Effector memory CD4-positive, alpha-beta T cell (primary cell): ENCODE results near the gene SAMD11.

Experiments used
- DNase-seq, 3 donors: peaks; one replicate each; pipeline ENCODE4 v3.0.0-alpha.2; 2020
- H3K27ac ChIP-seq: 2 replicates; pipeline ENCODE4 v1.7.0; 2013; ENCODE audit warnings: mild to moderate bottlenecking, low read length, moderate library complexity; ENCODE audit not compliant: insufficient read depth, poor library complexity, severe bottlenecking
- H3K27me3 ChIP-seq: replicated peaks from 2 replicates; pipeline ENCODE4 v1.7.0; 2013; ENCODE audit warnings: mild to moderate bottlenecking, low read length; ENCODE audit not compliant: insufficient read depth, control insufficient read depth, poor library complexity, severe bottlenecking
- H3K36me3 ChIP-seq: 2 replicates; pipeline ENCODE4 v1.7.0; 2013; ENCODE audit warnings: mild to moderate bottlenecking, low read length, moderate library complexity; ENCODE audit not compliant: control insufficient read depth, insufficient read depth
- H3K4me1 ChIP-seq: 2 replicates; pipeline ENCODE4 v1.7.0; 2013; ENCODE audit warnings: low read length, mild to moderate bottlenecking; ENCODE audit not compliant: control insufficient read depth, insufficient read depth, poor library complexity, severe bottlenecking
- H3K4me3 ChIP-seq: 2 replicates; pipeline ENCODE4 v1.7.0; 2013; ENCODE audit warnings: low read length, low read depth, mild to moderate bottlenecking; ENCODE audit not compliant: insufficient read depth, poor library complexity, severe bottlenecking
- H3K9me3 ChIP-seq: 2 replicates; pipeline ENCODE4 v1.7.0; 2013; ENCODE audit warnings: mild to moderate bottlenecking, low read length, moderate library complexity; ENCODE audit not compliant: control insufficient read depth

SAMD11 gene

DNA sequence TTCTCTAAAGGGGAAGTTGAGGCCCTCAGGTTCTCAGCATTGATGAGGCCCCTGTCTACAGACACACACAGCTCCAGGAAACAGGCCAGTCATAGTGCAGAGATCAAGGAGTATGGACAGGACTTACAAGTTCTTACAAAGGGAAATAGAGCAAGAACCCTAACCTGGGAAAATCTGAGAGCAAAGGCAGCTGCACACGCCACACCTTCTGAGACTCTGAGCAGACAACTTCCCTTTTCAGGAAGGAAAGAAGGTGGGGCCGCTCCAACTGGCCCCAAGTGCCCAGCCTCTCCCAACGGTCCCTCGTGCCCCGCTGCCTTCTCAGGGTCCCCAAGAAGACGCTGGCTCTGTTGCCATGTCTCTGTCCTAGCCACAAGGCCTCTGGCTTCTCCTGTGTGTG is 31.8 kb downstream of the SAMD11 start:
- H3K27me3 ChIP-seq: no peaks in the 10 kb centered on the region
- no peak for DNase-seq
- peaks cover 28% of the 10 kb centered on the region for H3K4me1 ChIP-seq
- no peak overlapping the region for H3K27ac ChIP-seq
- H3K4me3 ChIP-seq: no peak overlapping the region
- H3K9me3 ChIP-seq: no peaks in the 10 kb centered on the region
- peaks cover 65% of the 10 kb centered on the region for H3K36me3 ChIP-seq

DNA sequence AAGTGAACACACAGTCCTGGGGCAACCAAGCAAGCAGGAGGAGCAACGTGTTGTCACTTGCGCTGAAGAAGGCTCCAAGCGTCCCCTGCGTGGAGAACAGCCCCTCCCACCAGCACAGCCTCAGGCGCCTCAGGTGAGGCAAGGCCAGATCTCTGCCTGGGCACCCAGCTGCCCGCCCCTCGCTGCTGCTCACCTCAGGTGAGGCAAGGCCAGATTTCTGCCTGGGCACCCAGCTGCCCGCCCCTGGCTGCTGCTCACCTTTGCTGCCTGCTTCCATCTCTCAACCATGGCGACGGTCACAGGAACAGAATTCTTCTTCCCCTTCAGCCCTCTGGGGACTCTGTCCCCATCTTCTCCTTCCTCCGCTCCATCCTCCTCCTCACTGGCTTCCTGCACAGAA is 32.9 kb downstream of the SAMD11 start:
- Histone ChIP-seq H3K36me3 (peaks cover 54% of the 10 kb centered on the region), H3K4me1 (peaks cover 33% of the 10 kb centered on the region), H3K4me3 (no peak overlapping the region), H3K9me3 (no peaks in the 10 kb centered on the region), H3K27me3 (no peaks in the 10 kb centered on the region), H3K27ac (no peak overlapping the region)
- no peak for DNase-seq

DNA sequence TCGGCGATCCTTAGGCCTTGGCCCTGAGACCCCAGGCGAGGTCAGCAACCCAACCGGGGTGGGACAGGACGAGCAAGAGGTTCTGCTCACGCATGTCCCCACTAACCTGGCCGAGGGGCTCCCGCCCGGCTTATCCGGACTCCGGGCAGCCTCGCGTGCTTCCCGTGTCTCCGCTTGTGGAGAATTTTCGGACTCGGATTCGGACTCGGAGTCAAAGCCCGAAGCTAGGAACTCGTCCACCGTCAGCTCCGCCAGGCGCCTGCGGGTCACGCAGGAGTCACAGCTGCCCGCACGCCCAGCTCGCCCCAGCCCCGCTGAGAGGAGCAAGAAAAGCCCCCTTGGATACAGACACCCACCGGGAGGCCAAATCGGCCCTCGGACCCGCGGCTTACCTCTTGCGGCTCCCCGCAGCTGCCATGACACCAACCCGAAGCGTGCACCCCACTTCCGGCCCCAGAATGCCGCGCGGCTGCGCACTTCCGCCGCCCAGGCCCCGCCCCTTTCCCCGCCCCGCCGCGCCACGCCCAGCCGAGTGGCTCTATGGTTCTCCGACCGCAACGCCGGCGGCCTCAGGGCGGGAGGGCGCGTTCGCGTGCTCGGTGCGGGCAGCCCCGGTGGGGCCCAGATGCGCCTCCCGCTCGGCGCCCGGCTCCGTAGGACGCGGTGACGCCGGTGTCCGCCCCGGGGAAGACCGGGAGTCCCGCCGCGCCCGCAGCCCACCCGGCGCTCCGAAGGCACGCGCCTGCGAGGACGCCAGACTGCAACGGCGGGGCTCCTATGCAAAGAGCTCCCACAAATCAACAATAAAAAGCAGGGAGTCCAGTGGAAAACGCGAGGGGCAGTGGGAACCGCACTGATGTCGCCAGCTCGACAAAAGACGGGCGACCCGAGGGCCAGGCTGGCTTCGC is 35.4 kb downstream of the SAMD11 start, which contains the start of gene NOC2L:
NOC2L (minus strand) TSS at position 434 of the 908 bp plus-strand sequence; CDS start at position 418, 16 bp downstream.
- Histone ChIP-seq H3K36me3 (peaks cover 32% of the 10 kb centered on the region), H3K4me1 (peaks cover 33% of the 10 kb centered on the region)

DNA sequence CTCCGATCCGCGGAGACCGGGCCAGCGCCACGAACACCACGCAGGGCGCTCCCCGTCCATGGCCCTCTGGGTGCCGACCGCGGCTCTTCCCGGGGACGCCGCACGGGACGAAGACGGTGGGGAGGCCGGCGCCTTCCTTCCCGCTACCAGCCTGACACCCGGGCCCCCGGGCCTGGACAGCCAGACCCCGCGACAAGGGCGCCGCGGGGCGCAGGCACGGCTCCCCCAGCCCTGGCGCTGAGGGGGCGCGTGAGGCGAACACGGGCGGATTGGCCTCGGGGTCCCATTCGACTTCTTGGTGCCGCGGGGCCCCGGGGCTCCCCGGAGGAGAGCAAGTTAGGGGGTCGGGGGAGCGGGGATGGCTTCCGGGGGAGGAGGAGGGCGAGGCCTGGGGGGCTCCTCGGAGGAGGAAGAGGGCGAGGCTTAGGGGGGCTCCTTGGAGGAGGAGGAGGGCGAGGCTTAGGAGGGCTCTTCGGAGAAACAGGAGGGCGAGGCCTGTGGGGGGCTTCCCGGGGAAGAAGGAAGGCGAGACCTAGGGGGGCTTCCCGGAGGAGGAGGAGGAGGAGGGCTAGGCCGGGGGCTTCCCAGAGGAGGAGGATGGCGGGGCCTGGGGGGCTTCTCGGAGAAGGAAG is 36.1 kb downstream of the SAMD11 start:
- Histone ChIP-seq H3K36me3 (peaks cover 25% of the 10 kb centered on the region), H3K4me3 (peak overlapping the region; percentile 95), H3K4me1 (peaks cover 33% of the 10 kb centered on the region), H3K9me3 (no peaks in the 10 kb centered on the region), H3K27me3 (no peaks in the 10 kb centered on the region), H3K27ac (peak overlapping the region; percentile 20)
- no peak for DNase-seq

More for the DNA sequence above, 35.4 kb downstream of the SAMD11 start, which contains the start of gene NOC2L:
- peak within 1 kb of the TSS; percentile 71 for H3K27ac ChIP-seq
- H3K9me3 ChIP-seq: no peaks in the 10 kb centered on the region
- H3K27me3 ChIP-seq: no peaks in the 10 kb centered on the region
- peak; percentile 90 to 95 (median 91) for DNase-seq
- peak within 1 kb of the TSS; percentile 95 for H3K4me3 ChIP-seq

DNA sequence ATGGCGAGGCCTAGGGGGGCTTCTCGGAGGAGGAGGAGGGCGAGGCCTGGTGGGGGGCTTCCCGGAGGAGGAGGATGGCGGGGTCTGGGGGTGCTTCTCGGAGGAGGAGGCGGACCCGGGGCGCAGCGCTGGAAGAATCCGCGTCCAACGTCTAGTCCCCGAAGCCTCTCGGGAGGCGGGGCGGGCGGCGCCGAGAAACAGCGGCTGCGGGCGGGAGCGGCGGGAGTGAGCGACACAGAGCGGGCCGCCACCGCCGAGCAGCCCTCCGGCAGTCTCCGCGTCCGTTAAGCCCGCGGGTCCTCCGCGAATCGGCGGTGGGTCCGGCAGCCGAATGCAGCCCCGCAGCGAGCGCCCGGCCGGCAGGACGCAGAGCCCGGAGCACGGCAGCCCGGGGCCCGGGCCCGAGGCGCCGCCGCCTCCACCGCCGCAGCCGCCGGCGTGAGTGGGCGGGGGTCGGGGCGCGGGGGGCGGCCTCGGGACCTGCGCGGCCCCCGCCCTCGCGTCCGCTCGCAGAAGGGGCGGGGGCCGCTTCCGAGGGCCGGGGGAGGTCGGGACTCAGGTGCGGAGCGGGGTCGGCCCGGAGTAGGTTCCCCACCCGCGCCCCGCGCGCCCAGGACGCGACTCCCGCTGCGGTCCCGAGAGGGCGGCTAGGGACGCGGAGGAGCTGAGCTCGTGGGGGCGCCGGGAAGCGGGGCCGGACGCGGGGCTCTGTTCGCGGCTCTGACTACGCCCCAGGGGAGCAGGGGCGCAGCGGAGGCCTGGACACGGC is 36.8 kb downstream of the SAMD11 start, which contains the start of gene KLHL17:
KLHL17 (plus strand) TSS at position 222 of the 769 bp plus-strand sequence; CDS start at position 332, 110 bp downstream.
- peaks cover 18% of the 10 kb centered on the region for H3K36me3 ChIP-seq
- peaks cover 33% of the 10 kb centered on the region for H3K4me1 ChIP-seq
- DNase-seq: peak; percentile 54 to 65 (median 64)
- H3K9me3 ChIP-seq: no peaks in the 10 kb centered on the region
- no peaks in the 10 kb centered on the region for H3K27me3 ChIP-seq
- peak within 1 kb of the TSS; percentile 95 for H3K4me3 ChIP-seq
- H3K27ac ChIP-seq: peak within 1 kb of the TSS; percentile 20

DNA sequence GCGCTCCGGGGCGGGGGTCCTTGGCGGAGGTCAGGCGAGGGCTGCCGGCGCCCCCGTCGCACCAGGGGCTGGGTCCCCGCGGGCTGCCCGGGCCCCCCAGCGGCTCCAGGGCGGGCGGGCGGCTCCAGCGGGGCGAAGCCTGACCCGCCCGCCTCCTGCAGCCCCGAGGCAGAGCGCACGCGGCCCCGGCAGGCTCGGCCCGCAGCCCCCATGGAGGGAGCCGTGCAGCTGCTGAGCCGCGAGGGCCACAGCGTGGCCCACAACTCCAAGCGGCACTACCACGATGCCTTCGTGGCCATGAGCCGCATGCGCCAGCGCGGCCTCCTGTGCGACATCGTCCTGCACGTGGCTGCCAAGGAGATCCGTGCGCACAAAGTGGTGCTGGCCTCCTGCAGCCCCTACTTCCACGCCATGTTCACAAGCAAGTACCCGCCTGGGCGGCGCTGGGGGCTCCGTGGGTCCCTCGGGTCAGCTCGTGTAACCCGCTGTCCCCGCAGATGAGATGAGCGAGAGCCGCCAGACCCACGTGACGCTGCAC is 37.5 kb downstream of the SAMD11 start:
- H3K36me3 ChIP-seq: peaks cover 11% of the 10 kb centered on the region
- peak overlapping the region; percentile 54 for H3K4me3 ChIP-seq
- no peaks in the 10 kb centered on the region for H3K27me3 ChIP-seq
- no peak for DNase-seq
- no peak overlapping the region for H3K27ac ChIP-seq
- peaks cover 35% of the 10 kb centered on the region for H3K4me1 ChIP-seq
- no peaks in the 10 kb centered on the region for H3K9me3 ChIP-seq

DNA sequence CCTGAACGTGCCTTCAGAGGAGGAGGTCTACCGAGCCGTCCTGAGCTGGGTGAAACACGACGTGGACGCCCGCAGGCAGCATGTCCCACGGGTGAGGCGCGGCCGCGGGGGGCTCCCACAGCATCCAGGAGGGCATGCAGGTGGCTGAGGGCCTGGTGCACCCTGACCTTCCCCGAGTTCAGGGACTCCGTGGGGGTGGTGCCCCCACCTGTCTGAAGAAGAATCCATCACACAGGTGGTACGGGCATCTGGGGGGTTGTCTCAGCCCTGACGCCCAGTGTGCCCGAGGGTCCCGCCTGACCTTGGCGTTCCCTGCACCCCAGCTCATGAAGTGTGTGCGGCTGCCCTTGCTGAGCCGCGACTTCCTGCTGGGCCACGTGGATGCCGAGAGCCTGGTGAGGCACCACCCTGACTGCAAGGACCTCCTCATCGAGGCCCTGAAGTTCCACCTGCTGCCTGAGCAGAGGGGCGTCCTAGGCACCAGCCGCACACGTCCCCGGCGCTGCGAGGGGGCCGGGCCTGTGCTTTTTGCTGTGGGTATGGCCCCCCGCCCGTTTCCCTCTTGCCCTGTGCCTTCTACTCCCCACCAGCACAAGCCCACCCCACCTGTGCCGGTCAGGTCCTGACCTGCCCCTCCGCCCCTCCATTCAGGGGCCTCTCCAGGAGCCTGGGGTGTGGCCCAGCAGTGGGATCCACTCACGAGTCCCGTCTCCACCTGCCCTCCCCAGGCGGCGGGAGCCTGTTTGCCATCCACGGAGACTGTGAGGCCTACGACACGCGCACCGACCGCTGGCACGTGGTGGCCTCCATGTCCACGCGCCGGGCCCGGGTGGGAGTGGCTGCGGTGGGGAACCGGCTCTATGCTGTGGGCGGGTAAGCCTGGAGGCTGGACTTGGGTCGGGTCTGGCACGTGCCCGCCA is 38.9 kb downstream of the SAMD11 start:
- H3K36me3 ChIP-seq: peaks cover 3% of the 10 kb centered on the region
- no peak overlapping the region for H3K27ac ChIP-seq
- no peak overlapping the region for H3K4me3 ChIP-seq
- H3K27me3 ChIP-seq: no peaks in the 10 kb centered on the region
- no peak for DNase-seq
- no peaks in the 10 kb centered on the region for H3K9me3 ChIP-seq
- peaks cover 38% of the 10 kb centered on the region for H3K4me1 ChIP-seq

DNA sequence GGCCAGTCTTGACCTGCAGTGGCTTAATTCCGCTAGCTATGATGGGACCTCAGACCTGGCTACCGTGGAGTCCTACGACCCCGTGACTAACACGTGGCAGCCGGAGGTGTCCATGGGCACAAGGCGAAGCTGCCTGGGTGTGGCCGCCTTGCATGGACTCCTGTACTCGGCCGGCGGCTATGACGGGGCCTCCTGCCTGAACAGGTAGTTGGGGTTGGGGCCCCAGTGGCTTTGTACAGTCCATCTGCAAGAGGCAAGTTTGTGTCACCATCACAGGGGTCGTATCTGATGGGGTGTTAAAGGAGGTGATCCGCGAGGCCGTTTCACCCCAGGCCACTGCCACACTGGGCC is 39.6 kb downstream of the SAMD11 start:
- H3K27ac ChIP-seq: no peak overlapping the region
- H3K9me3 ChIP-seq: no peaks in the 10 kb centered on the region
- DNase-seq: no peak
- H3K4me1 ChIP-seq: peaks cover 32% of the 10 kb centered on the region
- H3K27me3 ChIP-seq: no peaks in the 10 kb centered on the region
- H3K36me3 ChIP-seq: peaks cover 3% of the 10 kb centered on the region
- no peak overlapping the region for H3K4me3 ChIP-seq
